Measurements from ENCODE around the gene FILIP1L.

DNA sequence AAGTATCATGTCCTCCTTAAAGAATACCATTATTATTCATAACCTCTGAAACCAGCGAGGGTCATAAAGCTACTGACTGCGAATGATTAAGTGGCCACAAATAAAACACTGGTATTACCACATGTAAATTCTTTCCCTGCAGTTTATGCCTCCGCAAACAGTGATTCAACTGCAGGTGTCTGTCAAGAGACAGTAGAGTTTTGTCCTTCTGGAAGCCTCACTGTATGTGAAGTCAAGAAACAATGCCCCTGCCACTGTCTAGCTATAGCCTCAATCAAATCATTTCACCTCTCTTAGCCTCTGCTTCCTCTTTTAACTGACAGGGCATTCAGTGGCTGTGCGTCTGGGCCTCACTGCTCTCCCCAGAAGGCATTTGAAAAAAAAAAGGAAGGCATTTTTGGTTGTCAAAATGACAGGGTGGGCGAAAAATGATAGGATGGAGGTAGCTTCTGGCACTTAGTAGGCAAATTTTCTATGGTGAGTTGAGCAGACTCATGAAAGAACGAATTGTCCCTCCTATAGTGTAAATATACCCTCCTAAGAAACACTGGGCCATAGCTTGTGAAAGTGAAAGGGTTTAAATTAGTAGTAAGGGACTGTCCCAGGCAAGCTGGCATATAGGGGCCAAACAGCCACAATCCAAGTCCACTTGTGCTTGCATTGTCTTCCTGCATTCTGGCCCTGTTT, 66.7 kb downstream of the FILIP1L start:
- TF ChIP-seq, protein P1, sequence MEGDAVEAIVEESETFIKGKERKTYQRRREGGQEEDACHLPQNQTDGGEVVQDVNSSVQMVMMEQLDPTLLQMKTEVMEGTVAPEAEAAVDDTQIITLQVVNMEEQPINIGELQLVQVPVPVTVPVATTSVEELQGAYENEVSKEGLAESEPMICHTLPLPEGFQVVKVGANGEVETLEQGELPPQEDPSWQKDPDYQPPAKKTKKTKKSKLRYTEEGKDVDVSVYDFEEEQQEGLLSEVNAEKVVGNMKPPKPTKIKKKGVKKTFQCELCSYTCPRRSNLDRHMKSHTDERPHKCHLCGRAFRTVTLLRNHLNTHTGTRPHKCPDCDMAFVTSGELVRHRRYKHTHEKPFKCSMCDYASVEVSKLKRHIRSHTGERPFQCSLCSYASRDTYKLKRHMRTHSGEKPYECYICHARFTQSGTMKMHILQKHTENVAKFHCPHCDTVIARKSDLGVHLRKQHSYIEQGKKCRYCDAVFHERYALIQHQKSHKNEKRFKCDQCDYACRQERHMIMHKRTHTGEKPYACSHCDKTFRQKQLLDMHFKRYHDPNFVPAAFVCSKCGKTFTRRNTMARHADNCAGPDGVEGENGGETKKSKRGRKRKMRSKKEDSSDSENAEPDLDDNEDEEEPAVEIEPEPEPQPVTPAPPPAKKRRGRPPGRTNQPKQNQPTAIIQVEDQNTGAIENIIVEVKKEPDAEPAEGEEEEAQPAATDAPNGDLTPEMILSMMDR (conservative IDR thresholded peaks at IDR 0.05) = no peak
- TF ChIP-seq ZFX (IDR thresholded peaks at IDR 0.05) = no peak
